H1 (cell line): ENCODE data around the gene YTHDC2. TPM values are rescaled to one million over a fixed set of nuclear protein-coding genes. Genes with fewer than 3 reads are reported as not detected.

Source experiments
- CTCF ChIA-PET: fragments of 300-600 bp; sonication (Branson Sonifier 250); formaldehyde crosslinking; loops from one replicate; lab custom pipeline; 2021; ENCODE audit not compliant: partially characterized antibody; lab: Charles Lee
- POLR2A ChIA-PET: fragments of 300-600 bp; sonication (Branson Sonifier 250); formaldehyde crosslinking; loops from one replicate; lab custom pipeline; 2021; ENCODE audit warnings: inconsistent platforms; ENCODE audit not compliant: partially characterized antibody; lab: Charles Lee
- DNase-seq, 2 experiments: peaks; one replicate each; pipeline versions ENCODE4 v3.0.0 to v3.0.0-alpha.2; 2010 to 2022; ENCODE audit warnings: low spot score in 2 of 2, low read depth in 1 of 2, mixed read lengths in 1 of 2
- FAIRE-seq: peaks from 2 replicates; lab custom pipeline; 2011; peaks lifted over from hg19 to GRCh38; lab: Jason Lieb, UNC
- H2AFZ ChIP-seq: 2 replicates; pipeline ENCODE4 v1.8.1; 2012; ENCODE audit warnings: low read length, inconsistent platforms
- H2AK5ac ChIP-seq: 2 replicates; pipeline ENCODE4 v1.6.1; 2013; ENCODE audit warnings: low read depth, low read length
- H2BK120ac ChIP-seq: replicated peaks from 2 replicates; pipeline ENCODE3; 2013; ENCODE audit warnings: low read depth, low read length, inconsistent platforms
- H2BK12ac ChIP-seq: 2 replicates; pipeline ENCODE4 v1.6.1; 2013; ENCODE audit warnings: low read depth, low read length
- H2BK15ac ChIP-seq: 2 replicates; pipeline ENCODE4 v1.6.1; 2013; ENCODE audit warnings: low read length
- H2BK20ac ChIP-seq: 2 replicates; pipeline ENCODE4 v1.6.1; 2013; ENCODE audit warnings: low read length
- H2BK5ac ChIP-seq: 2 replicates; pipeline ENCODE4 v1.6.1; 2013; ENCODE audit warnings: low read depth, low read length
- H3K14ac ChIP-seq: 2 replicates; pipeline ENCODE4 v1.6.1; 2013; ENCODE audit warnings: inconsistent platforms; ENCODE audit not compliant: insufficient read length
- H3K18ac ChIP-seq: 2 replicates; pipeline ENCODE4 v1.6.1; 2013; ENCODE audit warnings: low read length; ENCODE audit errors: extremely low read depth
- H3K23ac ChIP-seq: 2 replicates; pipeline ENCODE4 v1.6.1; 2013; ENCODE audit warnings: inconsistent platforms; ENCODE audit not compliant: insufficient read length
- H3K23me2 ChIP-seq: 2 replicates; pipeline ENCODE4 v1.6.1; 2013; ENCODE audit warnings: low read depth, low read length
- H3K27ac ChIP-seq: 2 replicates; pipeline ENCODE4 v1.6.1; 2011; ENCODE audit warnings: low read depth, low read length, inconsistent platforms
- H3K27me3 ChIP-seq, 4 experiments: replicated peaks in 1 of 4; 1 replicate in 1 of 4; 2 replicates in 3 of 4; pipeline versions ENCODE4 v1.6.1 to v1.8.1; 2011 to 2013; ENCODE audit warnings: low read length in 3 of 4, mild to moderate bottlenecking in 3 of 4, inconsistent platforms in 2 of 4, mixed read lengths in 2 of 4, moderate library complexity in 1 of 4; ENCODE audit not compliant: control insufficient read depth in 3 of 4, insufficient read depth in 3 of 4; ENCODE audit errors: extremely low read depth in 1 of 4
- H3K36me3 ChIP-seq, 4 experiments: 2 replicates each; pipeline versions ENCODE4 v1.6.1 to v1.8.1; 2011 to 2013; ENCODE audit warnings: mild to moderate bottlenecking in 4 of 4, low read length in 3 of 4, moderate library complexity in 2 of 4, control low read depth in 1 of 4, inconsistent platforms in 1 of 4; ENCODE audit not compliant: insufficient read depth in 4 of 4, control insufficient read depth in 2 of 4
- H3K4ac ChIP-seq: replicated peaks from 2 replicates; pipeline ENCODE3; 2013; ENCODE audit warnings: low read length, low read depth, mixed read lengths, inconsistent platforms; ENCODE audit not compliant: insufficient read length
- H3K4me1 ChIP-seq, 4 experiments: replicated peaks in 1 of 4; 1 replicate in 1 of 4; 2 replicates in 3 of 4; pipeline versions ENCODE4 v1.6.1 to v1.8.1; 2011 to 2013; ENCODE audit warnings: low read length in 3 of 4, inconsistent platforms in 2 of 4, mixed read lengths in 1 of 4; ENCODE audit not compliant: insufficient read depth in 4 of 4, control insufficient read depth in 3 of 4
- H3K4me2 ChIP-seq, 2 experiments: 2 replicates each; pipeline versions ENCODE4 v1.6.1 to v1.8.1; 2011 to 2013; ENCODE audit warnings: low read depth in 2 of 2, low read length in 2 of 2, control low read depth in 1 of 2, inconsistent platforms in 1 of 2, mild to moderate bottlenecking in 1 of 2; ENCODE audit not compliant: insufficient read depth in 1 of 2
- H3K4me3 ChIP-seq, 4 experiments: fragments of 200-600, 300-600 bp in 1 of 4; sonication (generic), shearing (Covaris generic), sonication (Bioruptor Twin) in 1 of 4; 2 replicates each; pipeline versions ENCODE4 v1.5.1 to v1.8.1; 2011 to 2016; ENCODE audit warnings: low read length in 4 of 4, low read depth in 3 of 4, control low read depth in 2 of 4, inconsistent platforms in 2 of 4, mild to moderate bottlenecking in 2 of 4, mixed read lengths in 1 of 4, moderate library complexity in 1 of 4; ENCODE audit not compliant: insufficient read depth in 2 of 4; ENCODE audit errors: extremely low read depth in 1 of 4
- H3K56ac ChIP-seq: replicated peaks from 2 replicates; pipeline ENCODE3; 2013; ENCODE audit warnings: low read depth, mild to moderate bottlenecking, mixed read lengths, low read length, inconsistent platforms; ENCODE audit not compliant: insufficient read length
- H3K79me1 ChIP-seq: 2 replicates; pipeline ENCODE4 v1.6.1; 2013; ENCODE audit warnings: low read depth, low read length, control low read depth
- H3K79me2 ChIP-seq, 2 experiments: 2 replicates each; pipeline versions ENCODE4 v1.6.1 to v1.8.1; 2012 to 2013; ENCODE audit warnings: low read length in 2 of 2, mild to moderate bottlenecking in 2 of 2, inconsistent platforms in 1 of 2; ENCODE audit not compliant: insufficient read depth in 2 of 2, control insufficient read depth in 1 of 2
- H3K9ac ChIP-seq, 4 experiments: replicated peaks in 1 of 4; 1 replicate in 1 of 4; 2 replicates in 3 of 4; pipeline versions ENCODE4 v1.6.1 to v1.8.1; 2011 to 2013; ENCODE audit warnings: low read depth in 3 of 4, low read length in 3 of 4, control low read depth in 2 of 4, mild to moderate bottlenecking in 2 of 4, moderate library complexity in 2 of 4, inconsistent platforms in 1 of 4; ENCODE audit errors: extremely low read depth in 1 of 4
- H3K9me3 ChIP-seq, 2 experiments: 2 replicates each; pipeline versions ENCODE4 v1.6.1 to v1.8.1; 2012 to 2013; ENCODE audit warnings: mild to moderate bottlenecking in 2 of 2, moderate library complexity in 2 of 2, control low read depth in 1 of 2, inconsistent platforms in 1 of 2, low read depth in 1 of 2, low read length in 1 of 2, mixed read lengths in 1 of 2; ENCODE audit not compliant: insufficient read depth in 2 of 2
- H4K20me1 ChIP-seq, 2 experiments: replicated peaks in 1 of 2; 2 replicates each; pipeline versions ENCODE3 to v1.8.1; 2011 to 2013; ENCODE audit warnings: inconsistent platforms in 2 of 2, low read length in 2 of 2, mild to moderate bottlenecking in 1 of 2; ENCODE audit not compliant: insufficient read depth in 2 of 2, control insufficient read depth in 1 of 2
- H4K5ac ChIP-seq: 2 replicates; pipeline ENCODE4 v1.6.1; 2013; ENCODE audit warnings: low read length, low read depth, mixed read lengths, inconsistent platforms; ENCODE audit not compliant: insufficient read length
- H4K8ac ChIP-seq: 2 replicates; pipeline ENCODE4 v1.8.0; 2013; ENCODE audit warnings: mild to moderate bottlenecking, moderate library complexity, low read length, inconsistent platforms; ENCODE audit not compliant: insufficient read depth; ENCODE audit errors: extremely low read depth
- H4K91ac ChIP-seq: replicated peaks from 2 replicates; pipeline ENCODE3; 2013; ENCODE audit warnings: low read length, mixed read lengths, inconsistent platforms; ENCODE audit not compliant: insufficient read length
- BACH1 ChIP-seq: IDR thresholded peaks from 2 replicates; pipeline ENCODE4 v1.6.1; 2012; ENCODE audit warnings: low read length, improper control_type of control experiment
- KDM5A ChIP-seq: fragments of 200-600 bp; IDR thresholded peaks from 2 replicates; pipeline ENCODE4 v1.7.1; 2012; ENCODE audit warnings: mild to moderate bottlenecking, low read length, inconsistent platforms, mixed read lengths
- WGBS, 2 experiments: shearing (Covaris generic) in 1 of 2; methylation state at CpG; one replicate each; pipeline versions ENCODE4 v1.1.6 to v1.1.7; 2013 to 2015; ENCODE audit warnings: low lambda C conversion rate in 2 of 2, mixed read lengths in 2 of 2, inconsistent platforms in 1 of 2, low coverage in 1 of 2, missing lambda C conversion rate in 1 of 2; ENCODE audit not compliant: insufficient replicate concordance in 2 of 2, insufficient coverage in 1 of 2, insufficient read length in 1 of 2; ENCODE audit errors: extremely low coverage in 1 of 2, missing lambda C conversion rate in 1 of 2; 5-methylcytosine and 5-hydroxymethylcytosine counted together
- polyA plus RNA-seq, 7 experiments: library from polyadenylated mRNA; depleted of rRNA in 3 of 7; stranded (reverse) in 5 of 7; unstranded in 2 of 7; fragments of >200 nt in 5 of 7; fragments of 200-250 nt in 2 of 7; gene quantifications; 1 replicate in 5 of 7; 2 replicates in 1 of 7; 4 replicates in 1 of 7; pipeline versions ENCODE4 v1.2.1 to v1.2.3, GENCODE V29; 2011 to 2013; ENCODE audit warnings: missing spikeins in 2 of 7, mixed read lengths in 2 of 7
- total RNA-seq: library from RNA; stranded (reverse); fragmentation: NEBNext Ultra II Directional; extraction: Animal tissue kit (Norgen Biotek cat#: 25700); gene quantifications from 2 replicates; pipeline ENCODE4 v1.2.1, GENCODE V29; 2021

Gene YTHDC2
- total and polyA plus RNA-seq, 2 of the 8 experiments (the other 6 are each of a cell fraction or from before 2014, with no cell fraction given): 4.3 to 20.1 TPM

GRCh38 chr5:113523168-113523567 is 9.7 kb downstream of the YTHDC2 start:
- TF ChIP-seq BACH1 (no peak), KDM5A (no peak)
- TF ChIP-seq, all 59 proteins: peak for 0
- CTCF ChIA-PET: no interaction called here
- H3K36me3 ChIP-seq: peaks cover 0 to 5% (median 0%) of the 10 kb centered on the region in 4 experiments; a peak in 2 of 8 replicates
- no peak overlapping the region for H2BK12ac ChIP-seq
- H2BK15ac ChIP-seq: no peak overlapping the region
- H4K20me1 ChIP-seq: no peaks in the 10 kb centered on the region
- H4K8ac ChIP-seq: no peak overlapping the region
- H2AK5ac ChIP-seq: no peak overlapping the region
- no peak overlapping the region for H3K27ac ChIP-seq
- no peak overlapping the region for H4K91ac ChIP-seq
- H2AFZ ChIP-seq: no peak overlapping the region
- no peak overlapping the region for H3K56ac ChIP-seq
- H3K18ac ChIP-seq: no peak overlapping the region
- H3K79me1 ChIP-seq: no peaks in the 10 kb centered on the region
- H3K4me1 ChIP-seq: 0 out of 7 replicates have a peak, but pooled peaks cover 0 to 2% (median 0%) of the 10 kb centered on the region in 4 experiments
- POLR2A ChIA-PET: interaction anchor here (1.5 kb wide), 1 partner anchor 9 kb away, joined by 5 read pairs; the partner anchor contains the start of gene YTHDC2
- no peak overlapping the region for H3K23ac ChIP-seq
- H4K5ac ChIP-seq: no peak overlapping the region
- H2BK5ac ChIP-seq: no peak overlapping the region
- H2BK120ac ChIP-seq: no peak overlapping the region
- H3K4ac ChIP-seq: no peak overlapping the region
- H2BK20ac ChIP-seq: no peak overlapping the region
- H3K14ac ChIP-seq: no peak overlapping the region
- 89% methylated on average over 2 of the region's 2 CpGs; no CpG with 5 or more reads in 1 of the 2 experiments for WGBS, 2 experiments
- no peak overlapping the region for H3K4me3 ChIP-seq
- 0 out of 4 replicates have a peak, but pooled peaks cover 0 to 4% of the 10 kb centered on the region in 2 experiments for H3K9me3 ChIP-seq
- DNase-seq (no peak), FAIRE-seq (no peak)
- H3K27me3 ChIP-seq: no peaks in the 10 kb centered on the region
- H3K9ac ChIP-seq: no peak overlapping the region
- no peak overlapping the region for H3K4me2 ChIP-seq
- H3K79me2 ChIP-seq: peaks cover 0 to 6% of the 10 kb centered on the region in 2 experiments; a peak in 1 of 4 replicates
- H3K23me2 ChIP-seq: no peaks in the 10 kb centered on the region
